Activated CD8-positive, alpha-beta memory T cell treated with anti-CD3 and anti-CD28 coated beads, Interleukin-2, amount 50 U/mL, for 1 hour (primary cell): ENCODE measurements around the gene ANKZF1.
A peak's percentile ranks its signal among the peaks of the same experiment; 100 is the strongest.

Experiments
- DNase-seq: peaks from one replicate; pipeline ENCODE4 v3.0.0-alpha.2; 2020; ENCODE audit errors: extremely low read depth

ANKZF1 gene

DNA sequence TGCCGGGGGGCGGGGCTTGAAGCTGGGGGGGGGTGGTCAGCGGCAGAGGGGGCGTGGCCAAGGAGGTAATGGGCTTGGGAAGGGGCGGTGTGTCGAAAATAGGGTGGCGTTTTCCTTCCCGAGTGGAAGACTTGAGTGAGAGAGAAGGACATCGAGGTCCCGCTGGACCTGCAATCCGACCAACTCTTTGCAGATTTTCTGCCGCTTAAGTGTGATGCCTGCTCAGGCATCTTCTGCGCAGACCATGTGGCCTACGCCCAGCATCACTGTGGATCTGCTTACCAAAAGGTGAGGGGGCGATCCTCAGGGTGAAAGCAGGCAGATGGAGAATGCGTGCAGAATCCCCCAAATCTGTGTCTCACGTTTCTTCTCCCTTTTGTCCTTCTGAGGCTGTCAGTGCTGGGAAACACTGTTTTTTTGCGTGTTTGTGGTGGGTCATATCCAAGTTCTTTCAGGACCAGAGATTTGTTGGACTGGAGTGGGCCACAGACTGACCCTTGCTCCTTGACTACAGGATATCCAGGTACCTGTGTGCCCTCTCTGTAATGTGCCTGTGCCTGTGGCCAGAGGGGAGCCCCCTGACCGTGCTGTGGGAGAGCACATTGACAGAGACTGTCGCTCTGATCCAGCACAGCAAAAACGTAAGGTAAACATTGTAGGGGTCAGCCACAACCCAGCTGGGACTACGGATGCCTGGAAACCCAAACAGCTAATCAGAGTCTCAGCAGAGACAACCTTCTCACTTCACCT is 22.3 kb upstream of the ANKZF1 start:
- no peak for DNase-seq

DNA sequence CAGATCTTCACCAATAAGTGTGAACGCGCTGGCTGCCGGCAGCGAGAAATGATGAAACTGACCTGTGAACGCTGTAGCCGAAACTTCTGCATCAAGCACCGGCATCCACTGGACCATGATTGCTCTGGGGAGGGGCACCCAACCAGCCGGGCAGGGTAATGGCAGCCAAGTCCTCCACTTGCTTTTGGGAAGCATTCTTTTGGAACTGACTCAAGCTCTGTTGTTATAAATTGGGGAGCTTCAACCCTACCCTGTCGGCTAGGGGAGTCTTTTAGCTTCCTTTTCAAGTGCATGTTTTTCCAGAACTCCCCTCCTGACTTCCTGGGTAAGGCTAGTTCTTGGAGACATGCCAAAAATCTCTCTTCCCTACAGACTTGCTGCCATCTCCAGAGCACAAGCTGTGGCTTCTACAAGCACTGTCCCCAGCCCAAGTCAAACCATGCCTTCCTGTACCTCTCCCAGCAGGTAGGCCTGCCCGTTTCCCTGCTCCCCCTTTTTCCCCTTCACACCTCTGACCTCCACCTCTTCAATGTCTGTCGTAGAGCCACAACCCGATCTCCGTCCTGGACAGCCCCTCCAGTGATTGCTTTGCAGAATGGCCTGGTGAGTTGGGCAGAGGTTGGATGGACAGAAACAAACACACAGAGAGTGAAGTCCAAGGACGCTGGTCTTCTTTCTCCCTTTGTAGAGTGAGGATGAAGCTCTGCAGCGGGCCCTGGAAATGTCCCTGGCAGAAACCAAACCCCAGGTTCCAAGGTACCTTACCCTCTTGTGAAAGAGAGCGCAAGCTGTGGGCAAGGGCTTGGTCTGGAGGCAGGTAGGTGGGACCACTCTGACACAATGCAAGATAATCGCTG is 21.5 kb upstream of the ANKZF1 start:
- DNase-seq, result no peak

DNA sequence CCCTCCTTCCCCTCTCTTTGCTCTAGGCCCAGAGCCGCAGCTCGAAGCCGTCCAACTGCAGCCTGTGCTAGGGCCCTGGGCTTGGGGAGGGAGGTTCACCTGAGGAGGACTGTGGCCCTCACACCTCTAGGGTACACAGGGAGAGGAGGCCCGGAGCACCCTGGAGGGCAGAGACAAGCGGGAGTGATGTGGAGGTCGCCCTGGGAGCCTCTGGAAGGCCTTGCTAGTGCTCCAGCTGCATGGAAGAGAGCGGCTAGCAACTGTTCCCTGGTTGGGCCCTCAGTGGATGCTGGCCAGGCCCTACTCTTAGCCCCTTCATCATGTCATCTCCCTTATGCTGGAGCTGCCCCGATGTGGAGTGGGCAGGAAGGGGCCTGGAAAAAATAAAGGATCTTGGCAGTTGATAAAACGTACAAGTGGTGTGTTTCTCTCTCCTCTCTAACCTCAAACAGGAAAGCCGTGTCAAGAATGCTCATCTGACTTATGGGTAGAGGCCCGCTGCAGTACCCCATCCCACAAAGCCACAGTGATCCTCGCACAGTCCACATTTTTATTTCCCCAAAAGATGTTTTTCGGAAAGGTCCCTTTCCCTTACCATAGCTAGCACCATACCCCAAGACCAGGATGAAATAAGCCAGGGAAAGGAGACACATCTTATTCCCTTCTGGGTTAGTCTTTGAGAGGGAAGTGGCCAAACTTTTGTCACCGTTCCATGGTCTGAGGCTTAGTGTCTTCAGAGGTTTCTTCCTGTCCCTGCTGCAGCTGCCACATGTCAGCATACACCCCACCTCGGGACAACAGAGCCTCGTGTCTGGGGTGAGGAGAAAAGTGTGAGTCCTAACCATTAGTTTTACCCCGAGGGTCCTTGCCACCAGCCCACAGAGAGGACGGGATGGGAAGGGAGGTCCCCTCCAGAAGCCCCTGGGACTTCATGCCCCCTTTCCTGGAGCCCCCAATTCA is 20.1 kb upstream of the ANKZF1 start:
- DNase-seq, result no peak

DNA sequence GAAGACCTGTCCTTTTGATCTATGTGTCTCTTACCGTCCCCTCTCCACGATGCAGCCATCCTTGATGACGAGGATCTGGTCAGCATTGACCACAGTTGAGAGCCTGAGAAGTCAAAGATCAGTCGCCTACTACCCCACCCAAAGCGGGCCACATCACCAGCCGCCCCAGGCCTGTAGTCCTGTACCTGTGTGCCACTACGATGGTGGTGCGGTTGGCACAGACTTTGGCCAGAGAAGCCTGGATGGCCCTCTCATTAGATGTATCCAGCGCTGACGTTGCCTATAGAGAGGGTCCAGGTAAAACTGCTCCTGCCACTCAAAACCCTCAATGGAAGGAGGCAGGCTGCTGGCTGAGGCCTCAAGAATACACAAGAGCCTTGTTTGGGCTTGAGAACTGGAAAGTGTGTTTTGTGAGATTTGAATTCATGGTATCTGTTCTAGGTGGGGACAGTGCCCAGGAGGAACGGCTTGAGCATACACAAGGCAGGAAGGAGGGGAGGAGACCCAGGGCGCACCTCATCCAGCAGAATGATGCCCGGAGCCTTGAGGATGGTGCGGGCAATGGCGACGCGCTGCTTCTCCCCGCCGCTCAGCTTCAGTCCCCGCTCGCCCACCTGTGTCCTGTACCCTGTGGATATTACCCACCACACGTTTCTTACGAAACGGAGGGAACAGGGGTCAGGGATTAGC is 19.3 kb upstream of the ANKZF1 start:
- DNase-seq, result no peak

DNA sequence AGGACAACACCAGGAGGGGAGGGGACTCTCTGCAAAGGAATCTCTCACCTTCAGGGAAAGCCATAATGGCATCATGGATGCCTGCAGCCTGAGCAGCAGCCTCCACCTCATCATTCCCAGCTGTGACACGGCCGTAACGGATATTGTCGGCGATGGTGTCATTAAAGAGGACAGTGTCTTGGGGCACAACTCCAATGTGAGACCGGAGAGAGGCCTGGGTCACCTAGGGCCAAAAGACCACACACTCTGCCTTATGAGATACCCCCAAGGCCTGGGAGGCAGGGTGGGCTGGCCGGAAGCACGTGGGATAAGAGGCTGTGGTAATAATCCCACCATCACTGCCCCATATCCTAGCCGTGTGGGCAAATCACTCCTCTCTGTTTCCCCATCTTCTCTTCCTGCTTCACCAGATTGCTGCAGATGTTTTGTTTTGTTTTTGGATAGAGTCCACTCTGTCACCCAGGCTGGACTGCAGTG is 18.7 kb upstream of the ANKZF1 start:
- DNase-seq, result no peak

DNA sequence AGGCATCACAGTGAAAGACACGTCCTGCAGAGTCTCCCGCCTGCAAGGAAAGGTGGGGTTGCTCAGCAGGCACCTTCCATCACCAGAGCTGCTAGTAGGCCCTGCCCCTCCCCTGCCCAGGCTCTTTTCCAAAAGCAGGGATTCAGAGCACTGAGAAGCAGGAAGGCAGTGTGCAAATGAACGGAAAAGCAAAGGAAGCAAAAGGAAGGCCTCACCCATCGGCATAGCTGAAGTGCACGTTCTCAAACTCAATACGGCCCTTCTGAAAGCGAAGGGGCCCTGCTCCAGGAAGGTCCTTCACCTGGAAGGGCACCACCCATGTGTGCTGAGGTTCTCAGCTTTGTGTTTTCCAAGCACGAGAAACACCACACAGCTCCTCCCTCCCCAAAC is 16.6 kb upstream of the ANKZF1 start:
- DNase-seq, result no peak

DNA sequence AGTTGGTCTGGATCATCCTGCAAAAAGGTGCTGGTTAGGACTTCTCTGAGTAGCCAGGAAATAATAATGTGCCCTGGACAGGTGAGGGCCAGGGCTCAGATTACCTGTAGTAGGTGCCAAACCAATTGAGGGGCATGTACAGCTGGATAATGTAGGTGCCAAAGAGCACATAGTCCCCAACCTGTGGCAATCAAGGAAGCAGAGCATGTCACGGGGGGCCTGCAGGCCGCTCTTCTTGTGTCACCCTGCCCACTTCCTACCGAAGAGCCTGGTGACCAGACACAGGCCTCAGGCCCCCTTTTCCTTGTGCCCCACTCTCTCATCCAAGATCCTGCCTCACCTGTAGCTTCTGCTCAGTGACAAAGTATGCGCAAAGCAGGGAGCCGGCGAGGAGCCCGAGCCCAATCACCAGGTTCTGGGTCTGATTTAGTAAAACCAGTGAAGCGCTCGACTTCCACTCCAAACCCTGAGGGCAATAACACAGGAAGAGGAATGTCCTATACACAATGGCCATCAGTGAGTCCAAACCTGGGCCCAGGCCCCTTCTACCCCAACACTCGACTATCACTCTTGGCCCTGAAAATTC is 16.0 kb upstream of the ANKZF1 start:
- DNase-seq, result no peak

DNA sequence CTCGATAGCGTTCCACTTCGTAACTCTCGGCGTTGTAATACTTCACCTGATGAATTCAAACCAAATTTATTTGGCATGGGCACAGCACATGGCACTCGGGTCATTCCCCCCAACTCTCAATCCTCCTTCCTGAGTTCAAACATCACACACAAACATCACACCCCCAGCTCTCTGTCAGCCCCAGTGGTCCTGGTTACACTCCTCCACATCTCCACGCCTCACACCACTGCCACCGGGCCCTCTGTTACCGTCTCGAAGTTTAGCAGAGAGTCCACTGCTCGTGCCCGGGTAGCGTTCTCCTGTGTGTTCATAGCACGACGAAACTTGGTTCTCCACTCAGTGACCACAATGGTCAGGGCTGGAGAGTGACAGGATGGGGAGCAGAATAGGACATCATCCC is 15.5 kb upstream of the ANKZF1 start:
- no peak for DNase-seq

DNA sequence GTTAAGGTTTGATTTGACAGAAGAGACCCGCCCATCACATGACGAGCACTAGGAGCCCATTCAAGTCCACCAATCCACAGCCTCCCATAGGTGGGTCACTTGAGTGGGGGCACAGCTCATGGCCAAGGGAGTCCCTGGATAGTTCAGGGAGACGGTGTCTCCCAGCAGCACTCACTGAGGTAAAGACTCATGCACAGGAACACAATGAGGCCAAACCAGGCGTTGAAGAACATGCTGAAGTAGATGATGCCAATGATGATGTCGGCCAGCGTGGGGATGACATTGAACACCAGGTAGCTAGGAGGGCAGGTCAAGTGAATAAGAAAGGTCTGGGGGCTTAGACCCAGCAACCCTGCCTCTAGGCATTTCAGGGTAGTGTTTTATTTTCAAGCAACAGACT is 14.8 kb upstream of the ANKZF1 start:
- DNase-seq, result no peak

DNA sequence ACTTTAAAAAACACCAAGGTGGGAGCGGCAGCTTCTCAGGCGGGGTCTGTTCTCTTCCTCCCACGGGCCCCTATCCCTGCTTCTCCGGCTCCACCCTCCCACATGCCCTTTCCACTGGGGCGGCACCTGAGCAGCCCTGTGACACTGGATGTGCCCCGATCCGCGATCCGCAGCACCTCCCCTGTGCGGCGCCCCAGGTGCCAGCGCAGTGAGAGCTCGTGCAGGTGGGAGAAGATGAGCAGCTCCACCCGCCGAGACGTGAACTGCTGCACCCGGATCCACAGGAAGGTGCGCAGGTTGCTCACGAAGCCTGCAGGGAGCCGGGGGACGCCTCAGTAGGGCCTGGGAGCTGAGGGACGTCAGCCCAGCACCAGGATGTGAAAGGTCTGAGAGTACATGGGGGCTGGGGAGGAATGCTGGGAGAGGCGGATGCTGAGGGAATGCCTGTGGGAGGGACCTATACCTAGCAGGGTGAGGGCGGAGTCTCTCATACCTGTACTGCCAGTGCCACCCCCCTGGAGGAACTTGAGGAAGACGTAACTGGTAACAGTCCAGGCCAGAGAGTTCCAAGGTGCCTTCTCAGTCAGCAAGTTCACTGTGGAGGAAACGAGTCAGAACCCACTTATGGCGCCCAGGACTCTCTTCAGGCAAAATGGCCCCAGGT is 13.6 kb upstream of the ANKZF1 start:
- no peak for DNase-seq

DNA sequence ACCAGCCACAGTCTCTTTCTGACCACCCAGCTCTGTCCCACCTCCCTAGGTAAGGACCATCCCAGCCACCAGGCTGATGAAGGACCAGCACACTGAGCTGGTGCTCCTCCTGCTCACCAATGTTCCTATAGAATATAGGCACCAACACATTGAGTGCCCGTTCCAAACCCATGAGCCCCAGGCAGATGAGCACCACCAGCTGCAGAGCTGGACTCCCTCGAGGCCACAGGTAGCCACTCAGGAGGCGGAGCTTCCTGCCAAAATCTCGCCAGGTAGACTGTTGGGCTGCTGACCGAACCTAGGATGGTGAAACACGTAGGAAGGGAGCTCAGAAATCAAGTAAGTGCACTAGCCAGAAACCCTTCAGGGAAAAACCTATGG is 13.1 kb upstream of the ANKZF1 start:
- DNase-seq, result no peak

DNA sequence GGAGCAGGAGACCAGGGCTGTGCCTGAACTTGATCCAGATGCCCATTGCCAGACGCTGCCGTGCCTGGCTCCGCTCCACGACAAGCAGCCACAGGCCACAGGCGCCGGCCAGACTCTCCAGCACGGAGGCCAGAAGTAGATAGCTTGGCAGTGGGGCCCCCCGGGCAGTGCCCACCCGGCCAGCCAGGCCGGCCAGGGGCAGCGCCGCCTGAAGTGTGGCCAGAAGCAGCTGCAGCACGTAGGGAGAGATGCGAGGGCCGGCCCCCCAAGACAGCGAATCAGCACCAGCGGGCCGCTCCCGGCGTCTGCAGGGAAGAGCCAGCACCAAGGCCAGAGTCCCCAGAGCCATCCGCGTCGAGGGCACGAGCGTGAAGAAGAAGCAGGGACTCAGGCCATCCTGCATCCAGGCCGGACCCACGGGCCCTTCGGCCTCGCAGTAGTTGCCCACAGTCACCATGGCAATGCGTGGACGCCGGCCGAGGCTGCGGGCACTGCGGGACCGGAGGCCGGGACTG is 11.3 kb upstream of the ANKZF1 start:
- no peak for DNase-seq

DNA sequence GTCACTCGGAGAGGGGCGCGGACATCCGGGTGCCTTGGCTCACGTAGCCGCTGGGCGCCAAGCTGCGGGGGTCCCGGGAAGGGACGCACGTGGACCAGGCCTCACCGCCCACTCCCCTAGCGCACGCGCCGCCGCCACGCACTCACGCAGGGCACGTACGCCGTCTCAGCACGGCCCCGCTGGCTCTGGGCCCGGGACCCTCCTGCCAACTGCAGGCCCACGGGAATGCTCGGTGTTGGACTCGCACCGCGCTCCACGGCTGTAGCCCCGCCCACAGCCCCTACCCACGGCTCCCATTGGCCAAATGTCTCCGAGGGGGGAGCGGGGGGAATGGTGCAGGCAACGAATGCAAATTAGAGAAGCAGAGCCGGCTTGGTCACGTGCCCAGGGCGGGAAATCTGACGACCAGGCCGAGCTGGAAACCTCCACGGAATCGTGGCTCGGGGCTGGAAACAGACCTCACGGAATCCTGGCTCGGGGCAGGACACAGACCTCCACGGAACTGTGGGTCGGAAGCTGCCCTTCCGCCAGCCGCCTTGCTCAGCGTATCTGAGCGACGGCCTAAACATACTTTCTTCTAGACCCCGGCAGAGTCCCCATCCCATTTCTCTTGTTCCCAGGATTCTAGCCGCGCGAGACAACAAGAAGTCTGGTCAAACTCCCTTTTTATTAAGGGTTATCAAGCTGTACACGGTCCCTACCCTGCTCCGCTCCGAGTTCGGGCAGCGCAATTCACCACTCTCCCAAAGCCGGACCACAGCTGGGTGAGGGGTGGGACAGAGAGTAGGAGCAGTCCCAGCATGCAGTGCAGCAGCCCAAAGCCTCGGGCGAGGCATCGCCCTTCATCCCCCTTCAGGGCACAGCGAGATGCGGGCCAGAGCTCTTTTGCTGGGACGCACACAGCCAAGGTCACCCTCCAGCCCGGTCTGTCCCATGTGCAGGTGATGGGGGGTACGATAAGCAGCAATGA is 10.6 kb upstream of the ANKZF1 start, which contains the start of gene ABCB6:
ABCB6 (minus strand) TSS at position 227 of the 970 bp plus-strand sequence. CDS start 285 bp downstream, outside the sequence.
- DNase-seq, result peak; percentile 71

DNA sequence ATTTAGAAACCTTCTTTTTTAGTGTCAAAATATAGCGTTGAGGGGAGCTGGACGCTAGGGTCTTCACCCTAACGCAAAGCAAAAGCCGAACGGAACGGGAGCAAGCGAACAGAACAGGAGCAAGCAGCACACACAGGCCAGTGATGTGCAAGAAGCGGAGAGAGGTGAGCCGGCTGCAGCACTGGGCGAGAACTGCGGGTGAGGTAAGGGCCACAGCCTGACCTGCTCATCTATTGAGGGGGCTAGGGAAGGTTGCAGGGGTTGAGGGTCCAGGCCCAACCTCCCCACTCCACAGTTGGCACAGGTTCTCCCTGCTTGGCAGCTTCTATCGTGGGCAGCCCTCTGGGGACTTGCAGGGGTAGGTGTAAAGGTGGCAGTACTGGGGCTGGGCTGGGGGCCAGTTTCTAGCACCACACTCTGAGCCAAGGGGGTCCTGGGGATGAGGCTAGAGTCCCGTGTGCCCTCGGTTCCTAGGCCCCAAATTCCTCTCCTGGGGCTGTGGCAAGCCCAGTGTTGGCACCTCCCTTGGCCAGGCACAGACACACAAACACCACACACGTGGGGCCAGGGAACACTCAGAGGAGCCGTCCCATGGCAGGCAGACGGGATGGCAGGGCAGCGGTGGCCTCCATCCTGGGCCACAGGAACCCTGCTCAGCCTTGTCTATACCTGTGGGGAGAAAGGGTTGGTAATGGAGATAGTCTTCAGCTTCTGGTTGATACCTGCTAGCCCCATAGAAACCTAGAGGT is 9.6 kb upstream of the ANKZF1 start:
- DNase-seq, result no peak

DNA sequence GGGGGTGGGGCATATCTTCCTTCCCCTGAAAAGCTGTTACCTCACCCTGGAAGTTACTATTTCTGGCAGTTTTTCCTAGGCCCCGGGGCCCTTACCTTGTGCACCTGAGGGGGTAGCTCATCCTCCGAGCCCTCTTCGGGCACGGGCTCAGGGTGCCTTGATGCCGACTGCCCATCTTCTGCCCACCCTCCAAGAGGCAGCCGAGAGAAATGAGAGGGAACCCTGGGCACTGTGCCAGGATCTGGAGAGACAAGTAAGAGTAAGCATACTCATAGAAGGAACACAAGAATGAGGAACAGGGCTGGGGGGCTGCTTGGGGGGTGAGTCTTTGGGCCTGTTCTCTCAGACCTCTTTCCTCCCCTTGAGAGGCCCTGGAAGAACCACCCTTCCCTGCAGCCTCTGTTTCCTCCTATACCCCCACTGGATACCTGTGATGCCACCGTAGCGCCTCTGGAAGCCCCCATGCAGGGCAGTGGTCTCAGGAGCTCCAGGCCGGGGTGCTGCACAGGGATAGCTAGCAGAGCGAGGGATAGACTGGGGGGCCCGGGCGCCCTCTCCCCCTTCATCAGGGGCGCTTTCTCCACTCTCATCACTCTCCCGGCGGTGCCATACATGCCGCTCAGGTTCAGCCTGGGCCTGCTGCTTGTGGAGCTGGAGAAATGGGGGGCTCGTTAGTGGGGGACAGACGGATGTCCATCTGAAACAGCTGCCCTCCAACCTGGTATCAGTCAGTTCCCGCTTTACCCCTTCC is 8.8 kb upstream of the ANKZF1 start:
- DNase-seq, result no peak

DNA sequence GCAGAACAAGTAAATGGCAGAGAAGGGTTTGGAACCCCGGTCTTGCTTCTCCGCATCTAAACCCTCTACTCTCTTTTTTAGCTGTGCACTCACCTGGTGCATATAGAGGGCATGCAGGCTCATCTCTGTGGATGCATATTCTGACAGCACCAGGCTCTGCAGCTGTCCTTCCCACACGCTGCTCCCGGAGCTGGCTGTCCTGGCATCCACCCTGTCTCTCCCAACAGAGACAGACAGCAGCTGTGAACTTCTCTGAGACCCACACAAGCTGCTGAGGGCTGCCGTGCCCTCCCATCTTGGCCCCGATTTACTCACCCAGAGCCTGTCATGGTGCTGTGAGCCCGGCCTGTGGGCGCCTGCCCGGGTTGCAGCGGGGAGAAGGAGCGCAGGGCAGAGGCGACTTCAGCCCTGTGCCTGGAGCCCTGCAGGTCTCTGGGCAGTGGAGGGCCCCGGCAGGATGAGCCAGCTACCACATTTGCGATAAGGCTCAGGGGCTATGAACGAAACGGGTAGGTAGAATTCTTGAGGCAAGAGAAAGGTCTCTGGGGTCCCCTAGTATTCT is 7.6 kb upstream of the ANKZF1 start:
- no peak for DNase-seq
